Ascending aorta (tissue), 2 donors: ENCODE results near the gene LTK. TPM values are rescaled to one million over a fixed set of nuclear protein-coding genes. Genes with fewer than 3 reads are reported as not detected.

Experiments used
- DNase-seq, 2 donors: peaks; one replicate each; pipeline ENCODE4 v3.0.0-alpha.2; 2019; ENCODE audit warnings: low spot score in 2 of 2
- H3K27ac ChIP-seq, 2 donors: fragments of 200-600 bp; sonication (generic); one replicate each; pipeline ENCODE4 v1.5.1; 2016 to 2017; ENCODE audit warnings: mild to moderate bottlenecking in 1 of 2
- H3K27me3 ChIP-seq: fragments of 200-600 bp; sonication (generic); one replicate; pipeline ENCODE4 v1.5.1; 2017
- H3K36me3 ChIP-seq, 2 donors: fragments of 200-600 bp; sonication (generic); one replicate each; pipeline ENCODE4 v1.5.1; 2016
- H3K4me1 ChIP-seq, 2 donors: fragments of 200-600 bp; sonication (generic); one replicate each; pipeline ENCODE4 v1.5.1; 2016 to 2017; ENCODE audit warnings: mild to moderate bottlenecking in 1 of 2
- H3K4me3 ChIP-seq, 2 donors: fragments of 200-600 bp; sonication (generic); one replicate each; pipeline ENCODE4 v1.5.1; 2016 to 2017; ENCODE audit warnings: mild to moderate bottlenecking in 1 of 2
- H3K9me3 ChIP-seq, 2 donors: fragments of 200-600 bp; sonication (generic); one replicate each; pipeline ENCODE4 v1.5.1; 2016
- intact Hi-C: fragments of 100-400 bp; cut with DNase I; formaldehyde crosslinking; loops from one replicate; pipeline ENCODE4 v1.15.1; 2023
- total RNA-seq: library from RNA; depleted of rRNA; stranded (reverse); fragments of >200 nt; gene quantifications from one replicate; pipeline ENCODE4 v1.1.0, GENCODE V29; 2016
- TF ChIP-seq, protein P1 (sequence below), 3 experiments: fragments of 200-600 bp in 2 of 3; fragments of 450-650 bp in 1 of 3; sonication (generic) in 2 of 3; IDR thresholded peaks; one replicate each; pipeline ENCODE4 v1.5.1; 2016 to 2019; ENCODE audit warnings: antibody characterized with exemption in 3 of 3, mild to moderate bottlenecking in 1 of 3, moderate library complexity in 1 of 3

LTK gene
- total RNA-seq, 1 donor from 2014 or later = not detected

DNA sequence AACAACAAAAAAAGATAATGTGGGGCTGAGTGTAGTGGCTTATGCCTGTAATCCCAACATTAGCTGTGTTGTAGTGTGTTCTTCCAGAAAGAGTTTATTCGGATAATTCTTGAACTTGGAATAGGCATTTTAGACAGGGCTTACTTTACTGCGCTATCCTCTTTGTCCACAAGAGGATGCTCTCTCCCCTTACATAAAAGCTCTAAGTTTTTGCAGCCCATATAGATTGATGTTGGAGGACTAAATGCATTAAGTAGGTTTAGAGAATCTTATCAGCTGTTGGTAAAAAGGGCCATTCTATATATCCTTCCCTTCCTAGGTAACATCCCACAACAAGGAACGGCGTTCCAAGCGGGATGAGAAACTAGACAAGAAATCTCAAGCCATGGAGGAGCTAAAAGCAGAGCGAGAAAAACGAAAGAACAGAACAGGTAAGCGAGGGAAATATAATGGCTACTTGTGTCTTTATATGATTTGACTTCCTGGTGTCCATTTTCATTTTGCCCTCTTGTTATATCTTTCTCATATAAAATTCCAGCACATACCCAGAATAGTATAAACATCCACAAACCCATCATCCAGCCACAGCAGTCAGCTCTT is 47.7 kb downstream of the LTK start:
- intact Hi-C loops = no loop called here
- Histone ChIP-seq H3K4me1 (no peaks in the 10 kb centered on the region), H3K36me3 (peaks cover 35 to 64% of the 10 kb centered on the region in 2 donors), H3K27ac (no peak overlapping the region), H3K27me3 (no peaks in the 10 kb centered on the region), H3K9me3 (no peaks in the 10 kb centered on the region), H3K4me3 (no peak overlapping the region)
- TF ChIP-seq, protein P1, sequence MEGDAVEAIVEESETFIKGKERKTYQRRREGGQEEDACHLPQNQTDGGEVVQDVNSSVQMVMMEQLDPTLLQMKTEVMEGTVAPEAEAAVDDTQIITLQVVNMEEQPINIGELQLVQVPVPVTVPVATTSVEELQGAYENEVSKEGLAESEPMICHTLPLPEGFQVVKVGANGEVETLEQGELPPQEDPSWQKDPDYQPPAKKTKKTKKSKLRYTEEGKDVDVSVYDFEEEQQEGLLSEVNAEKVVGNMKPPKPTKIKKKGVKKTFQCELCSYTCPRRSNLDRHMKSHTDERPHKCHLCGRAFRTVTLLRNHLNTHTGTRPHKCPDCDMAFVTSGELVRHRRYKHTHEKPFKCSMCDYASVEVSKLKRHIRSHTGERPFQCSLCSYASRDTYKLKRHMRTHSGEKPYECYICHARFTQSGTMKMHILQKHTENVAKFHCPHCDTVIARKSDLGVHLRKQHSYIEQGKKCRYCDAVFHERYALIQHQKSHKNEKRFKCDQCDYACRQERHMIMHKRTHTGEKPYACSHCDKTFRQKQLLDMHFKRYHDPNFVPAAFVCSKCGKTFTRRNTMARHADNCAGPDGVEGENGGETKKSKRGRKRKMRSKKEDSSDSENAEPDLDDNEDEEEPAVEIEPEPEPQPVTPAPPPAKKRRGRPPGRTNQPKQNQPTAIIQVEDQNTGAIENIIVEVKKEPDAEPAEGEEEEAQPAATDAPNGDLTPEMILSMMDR (IDR thresholded peaks at IDR 0.05) = peak in 2 of 3 experiments; percentile 22 to 38
- no peak for DNase-seq

DNA sequence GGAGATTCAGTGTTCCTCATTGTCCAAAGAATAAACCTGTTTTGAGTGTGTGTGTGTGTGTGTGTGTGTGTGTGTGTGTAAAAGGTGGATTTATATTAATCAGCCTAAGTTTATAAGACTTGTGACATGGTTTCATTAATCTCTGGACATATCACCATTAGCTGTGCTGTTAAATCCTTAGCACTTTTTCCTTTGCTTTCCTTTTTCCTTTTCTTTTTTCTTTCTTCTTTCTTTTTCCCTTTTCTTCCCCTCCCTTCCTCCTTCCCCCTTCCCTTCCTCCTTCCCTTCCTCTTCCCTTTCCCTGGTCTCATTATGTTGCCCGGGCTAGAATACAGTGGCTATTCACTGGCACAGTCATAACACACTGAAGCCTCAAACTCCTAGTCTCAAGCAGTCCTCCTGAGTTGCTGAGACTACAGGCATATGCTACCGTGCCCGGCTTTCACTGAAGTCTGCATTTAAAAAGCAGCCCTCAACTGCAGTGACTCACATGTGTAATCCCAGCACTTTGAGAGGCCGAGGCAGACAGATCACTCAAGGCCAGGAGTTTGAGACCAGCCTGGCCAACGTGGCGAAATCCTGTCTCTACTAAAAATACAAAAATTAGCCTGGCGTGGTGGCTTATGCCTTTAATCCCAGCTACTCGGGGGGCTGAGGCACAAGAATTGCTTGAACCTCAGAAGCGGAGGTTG is 48.6 kb downstream of the LTK start:
- TF ChIP-seq, protein P1 (IDR thresholded peaks at IDR 0.05) = no peak
- H3K27ac ChIP-seq = no peak overlapping the region
- no peak overlapping the region for H3K4me3 ChIP-seq
- no peaks in the 10 kb centered on the region for H3K9me3 ChIP-seq
- no peaks in the 10 kb centered on the region for H3K27me3 ChIP-seq
- no peak for DNase-seq
- intact Hi-C loops = no loop called here
- no peaks in the 10 kb centered on the region for H3K4me1 ChIP-seq
- peaks cover 28 to 55% of the 10 kb centered on the region in 2 donors for H3K36me3 ChIP-seq

DNA sequence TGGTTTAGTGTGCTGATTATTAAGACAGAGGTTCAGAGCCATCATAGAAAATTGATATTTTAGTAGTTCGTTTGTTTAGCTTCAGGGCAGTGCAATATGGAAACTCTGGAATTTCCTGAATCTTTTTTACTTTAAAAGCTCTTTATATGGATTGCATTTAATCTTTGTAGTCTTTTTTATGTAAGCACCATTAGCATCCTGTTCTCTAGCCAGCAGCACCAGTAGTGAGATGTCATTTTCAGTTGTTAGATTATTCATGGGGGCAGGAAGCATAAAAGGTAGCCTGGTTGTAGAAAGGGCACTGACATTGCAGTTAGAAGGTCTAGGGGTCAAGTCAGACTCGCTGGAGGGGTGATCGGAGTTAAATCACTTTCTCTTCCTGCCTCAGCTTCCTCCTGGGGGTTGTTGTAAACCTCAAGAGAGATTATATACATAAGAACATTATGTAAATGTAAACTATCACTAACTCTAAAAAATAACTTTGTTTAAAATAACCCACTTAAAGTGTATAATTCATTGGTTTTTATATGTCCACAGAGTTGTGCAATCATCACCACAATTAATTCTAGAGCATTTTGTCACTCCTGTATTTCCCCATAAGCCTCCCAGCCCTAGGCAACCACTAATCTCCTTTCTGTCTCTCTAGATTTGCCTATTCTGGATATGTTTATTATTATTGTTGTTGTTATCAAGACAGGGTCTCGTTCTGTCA is 51.4 kb downstream of the LTK start:
- Histone ChIP-seq H3K27ac (no peak overlapping the region), H3K9me3 (no peaks in the 10 kb centered on the region), H3K36me3 (peaks cover 44 to 60% of the 10 kb centered on the region in 2 donors), H3K4me1 (no peaks in the 10 kb centered on the region), H3K27me3 (no peaks in the 10 kb centered on the region), H3K4me3 (no peak overlapping the region)
- TF ChIP-seq, protein P1 (IDR thresholded peaks at IDR 0.05) = no peak
- intact Hi-C loops = no loop called here
- DNase-seq = no peak

Other genes with a start within 250 kb of the LTK start
- gene OIP5, start 181.2 kb downstream of the LTK start, total RNA-seq = not detected
- gene NUSAP1, start 180.9 kb downstream of the LTK start, total RNA-seq = not detected
- 0.64 TPM for gene NDUFAF1, start 111.3 kb downstream of the LTK start, total RNA-seq
- gene RTF1, start 96.7 kb downstream of the LTK start, total RNA-seq = 9.4 TPM
- not detected for gene ITPKA, start 20.0 kb downstream of the LTK start, total RNA-seq
- 59.4 TPM for gene RPAP1, start 30.4 kb upstream of the LTK start, total RNA-seq
- gene TYRO3, start 45.4 kb upstream of the LTK start, total RNA-seq = 7.0 TPM
- gene MGA, start 146.6 kb upstream of the LTK start, total RNA-seq = 25.3 TPM